Endodermal cell (in vitro differentiated cells): ENCODE data around the gene CFL1. TPM values are rescaled to one million over a fixed set of nuclear protein-coding genes. Genes with fewer than 3 reads are reported as not detected.

ENCODE experiments used
- DNase-seq: peaks from one replicate; pipeline ENCODE4 v3.0.0-alpha.2; 2017
- H3K27ac ChIP-seq: 2 replicates; pipeline ENCODE4 v1.5.1; 2013; ENCODE audit warnings: mild to moderate bottlenecking, low read depth, low read length, moderate library complexity
- H3K27me3 ChIP-seq: 2 replicates; pipeline ENCODE4 v1.6.1; 2013; ENCODE audit warnings: mild to moderate bottlenecking, low read length, moderate library complexity; ENCODE audit not compliant: insufficient read depth, control insufficient read depth, poor library complexity, severe bottlenecking
- H3K36me3 ChIP-seq: 2 replicates; pipeline ENCODE4 v1.7.0; 2013; ENCODE audit warnings: mild to moderate bottlenecking, low read length, moderate library complexity; ENCODE audit not compliant: control insufficient read depth, insufficient read depth
- H3K4me1 ChIP-seq: one replicate; pipeline ENCODE4 v1.7.0; 2013; ENCODE audit warnings: low read length; ENCODE audit not compliant: control insufficient read depth, insufficient read depth
- H3K4me3 ChIP-seq: 2 replicates; pipeline ENCODE4 v1.5.1; 2013; ENCODE audit warnings: mild to moderate bottlenecking, low read length, moderate library complexity
- H3K9ac ChIP-seq: 2 replicates; pipeline ENCODE4 v1.6.1; 2013; ENCODE audit warnings: mild to moderate bottlenecking, low read length, moderate library complexity; ENCODE audit not compliant: poor library complexity, severe bottlenecking; ENCODE audit errors: extremely low read depth
- H3K9me3 ChIP-seq: 2 replicates; pipeline ENCODE4 v1.6.1; 2013; ENCODE audit warnings: mild to moderate bottlenecking, low read length, moderate library complexity; ENCODE audit not compliant: control insufficient read depth
- H3K27ac Mint-ChIP-seq: 2 replicates; pipeline ENCODE4 v1.8.0; 2020; ENCODE audit warnings: mixed read lengths
- H3K27me3 Mint-ChIP-seq: 2 replicates; pipeline ENCODE4 v1.8.0; 2021; ENCODE audit warnings: mild to moderate bottlenecking, mixed read lengths; ENCODE audit not compliant: insufficient read depth
- H3K36me3 Mint-ChIP-seq: 2 replicates; pipeline ENCODE4 v1.8.0; 2020; ENCODE audit warnings: low read depth, mixed read lengths
- H3K4me1 Mint-ChIP-seq: 2 replicates; pipeline ENCODE4 v1.8.0; 2020; ENCODE audit warnings: mixed read lengths
- H3K4me3 Mint-ChIP-seq: 2 replicates; pipeline ENCODE4 v1.8.0; 2020; ENCODE audit warnings: mild to moderate bottlenecking, moderate library complexity, mixed read lengths
- H3K9me3 Mint-ChIP-seq: 2 replicates; pipeline ENCODE4 v1.8.0; 2020; ENCODE audit warnings: mild to moderate bottlenecking, mixed read lengths
- CTCF ChIP-seq: fragments of 200-600 bp; sonication (generic); conservative IDR thresholded peaks from 2 replicates; pipeline ENCODE4 v1.5.0; 2021; ENCODE audit warnings: antibody characterized with exemption, mild to moderate bottlenecking
- WGBS, 2 experiments: methylation state at CpG; one replicate each; pipeline versions ENCODE4 v1.1.5 to v1.1.7; 2013; ENCODE audit warnings: missing lambda C conversion rate in 2 of 2, mixed read lengths in 1 of 2; ENCODE audit not compliant: insufficient coverage in 1 of 2, insufficient read length in 1 of 2; 5-methylcytosine and 5-hydroxymethylcytosine counted together
- total RNA-seq, 2 donors: library from RNA; stranded (reverse); fragmentation: NEBNext Ultra II Directional in 1 of 2; extraction: Animal tissue kit (Norgen Biotek cat#: 25700) in 1 of 2; gene quantifications; 2 replicates in 1 of 2; 3 replicates in 1 of 2; pipeline ENCODE4 v1.2.1, GENCODE V29; 2021

The CFL1 gene
- total RNA-seq, 2 donors from 2014 or later, result 1,218 to 1,284 TPM

GRCh38 chr11:65814986-65815565 is 42.9 kb downstream of the CFL1 start:
- Histone ChIP-seq H3K27ac (no peak overlapping the region), H3K9me3 (no peaks in the 10 kb centered on the region), H3K36me3 (no peaks in the 10 kb centered on the region), H3K27me3 (peaks cover 15% of the 10 kb centered on the region), H3K4me1 (no peaks in the 10 kb centered on the region), H3K4me3 (no peak overlapping the region), H3K9ac (no peak overlapping the region)
- TF ChIP-seq CTCF, result no peak
- H3K36me3 Mint-ChIP-seq, result no peaks in the 10 kb centered on the region
- DNase-seq, result no peak
- H3K27me3 Mint-ChIP-seq, result peaks cover 23% of the 10 kb centered on the region
- H3K9me3 Mint-ChIP-seq, result no peaks in the 10 kb centered on the region
- peaks cover 10% of the 10 kb centered on the region for H3K4me1 Mint-ChIP-seq
- 90 to 92% methylated on average over 14 to 16 of the region's 16 CpGs for WGBS, 2 experiments
- H3K4me3 Mint-ChIP-seq, result no peak overlapping the region
- H3K27ac Mint-ChIP-seq, result no peak overlapping the region

- H3K9me3 ChIP-seq, result no peaks in the 10 kb centered on the region
- no peak for TF ChIP-seq CTCF
- H3K27ac Mint-ChIP-seq, result no peak overlapping the region
- H3K4me3 ChIP-seq, result no peak overlapping the region
- DNase-seq, result no peak
- no peaks in the 10 kb centered on the region for H3K4me1 ChIP-seq
- H3K9me3 Mint-ChIP-seq, result no peaks in the 10 kb centered on the region
- H3K27ac ChIP-seq, result no peak overlapping the region
- 82 to 85% methylated on average over 13 to 18 of the region's 18 CpGs for WGBS, 2 experiments
- no peaks in the 10 kb centered on the region for H3K36me3 ChIP-seq
- H3K4me3 Mint-ChIP-seq, result no peak overlapping the region
- H3K4me1 Mint-ChIP-seq, result peaks cover 10% of the 10 kb centered on the region
- H3K27me3 Mint-ChIP-seq, result peaks cover 27% of the 10 kb centered on the region
- H3K9ac ChIP-seq, result no peak overlapping the region
- peaks cover 15% of the 10 kb centered on the region for H3K27me3 ChIP-seq
- no peaks in the 10 kb centered on the region for H3K36me3 Mint-ChIP-seq
These were observed 43.6 kb downstream of the CFL1 start for GRCh38 chr11:65814131-65814985.

GRCh38 chr11:65811764-65812475 is 46.1 kb downstream of the CFL1 start:
- no peaks in the 10 kb centered on the region for H3K9me3 Mint-ChIP-seq
- no peak for TF ChIP-seq CTCF
- Histone ChIP-seq H3K36me3 (no peaks in the 10 kb centered on the region), H3K9me3 (no peaks in the 10 kb centered on the region), H3K4me1 (no peaks in the 10 kb centered on the region), H3K27me3 (peaks cover 13% of the 10 kb centered on the region), H3K27ac (no peak overlapping the region), H3K4me3 (no peak overlapping the region), H3K9ac (no peak overlapping the region)
- H3K27ac Mint-ChIP-seq, result no peak overlapping the region
- no peak for DNase-seq
- no peak overlapping the region for H3K4me3 Mint-ChIP-seq
- no peaks in the 10 kb centered on the region for H3K36me3 Mint-ChIP-seq
- peaks cover 34% of the 10 kb centered on the region for H3K27me3 Mint-ChIP-seq
- H3K4me1 Mint-ChIP-seq, result peaks cover 10% of the 10 kb centered on the region
- 69 to 86% methylated on average over 9 to 18 of the region's 19 CpGs for WGBS, 2 experiments
